ENCODE measurements around the gene CNTNAP2.

GRCh38 chr7:147593271-147594057 is 1476.9 kb downstream of the CNTNAP2 start:
- TF ChIP-seq NRL (CRISPR knock-in tag; IDR thresholded peaks at IDR 0.05; ENCODE audit: borderline replicate concordance) (no peak), TCF7L2 (IDR thresholded peaks at IDR 0.05; ENCODE audit: low read depth, low read length) (no peak), SMARCC2 (IDR thresholded peaks at IDR 0.05) (no peak), ZNF121 (CRISPR knock-in tag; IDR thresholded peaks at IDR 0.05) (no peak), CTCF (CRISPR knock-in tag; IDR thresholded peaks at IDR 0.05) (no peak), ZNF891 (CRISPR knock-in tag; IDR thresholded peaks at IDR 0.05) (no peak), ETV5 (CRISPR knock-in tag; IDR thresholded peaks at IDR 0.05; ENCODE audit: borderline replicate concordance) (no peak), AKAP8 (CRISPR knock-in tag; IDR thresholded peaks at IDR 0.05) (no peak), ATF6 (CRISPR knock-in tag; conservative IDR thresholded peaks at IDR 0.05) (no peak), TAF1 (CRISPR knock-in tag; IDR thresholded peaks at IDR 0.05) (no peak), ZSCAN5A (CRISPR knock-in tag; IDR thresholded peaks at IDR 0.05; ENCODE audit: borderline replicate concordance) (no peak), EZH2 (conservative IDR thresholded peaks at IDR 0.05; ENCODE audit: low read depth, low read length) (no peak)
